Hepatocyte (in vitro differentiated cells): ENCODE data around the gene DOLPP1.

Experiments
- EZH2 ChIP-seq: fragments of 200-600 bp; sonication (generic); IDR thresholded peaks from 2 replicates; pipeline ENCODE4 v1.6.1; 2016; ENCODE audit warnings: antibody characterized with exemption, mild to moderate bottlenecking, borderline replicate concordance
- EZH2phosphoT487 ChIP-seq: fragments of 200-600 bp; sonication (generic); IDR thresholded peaks from one replicate; pipeline ENCODE4 v1.6.1; 2018; ENCODE audit warnings: antibody characterized with exemption, mild to moderate bottlenecking, low read depth, moderate library complexity; ENCODE audit not compliant: unreplicated experiment, severe bottlenecking
- TF ChIP-seq, protein P1 (sequence below): fragments of 200-600 bp; sonication (generic); IDR thresholded peaks from 2 replicates; pipeline ENCODE4 v1.5.1; 2016; ENCODE audit warnings: antibody characterized with exemption, mild to moderate bottlenecking; ENCODE audit not compliant: poor library complexity

DNA sequence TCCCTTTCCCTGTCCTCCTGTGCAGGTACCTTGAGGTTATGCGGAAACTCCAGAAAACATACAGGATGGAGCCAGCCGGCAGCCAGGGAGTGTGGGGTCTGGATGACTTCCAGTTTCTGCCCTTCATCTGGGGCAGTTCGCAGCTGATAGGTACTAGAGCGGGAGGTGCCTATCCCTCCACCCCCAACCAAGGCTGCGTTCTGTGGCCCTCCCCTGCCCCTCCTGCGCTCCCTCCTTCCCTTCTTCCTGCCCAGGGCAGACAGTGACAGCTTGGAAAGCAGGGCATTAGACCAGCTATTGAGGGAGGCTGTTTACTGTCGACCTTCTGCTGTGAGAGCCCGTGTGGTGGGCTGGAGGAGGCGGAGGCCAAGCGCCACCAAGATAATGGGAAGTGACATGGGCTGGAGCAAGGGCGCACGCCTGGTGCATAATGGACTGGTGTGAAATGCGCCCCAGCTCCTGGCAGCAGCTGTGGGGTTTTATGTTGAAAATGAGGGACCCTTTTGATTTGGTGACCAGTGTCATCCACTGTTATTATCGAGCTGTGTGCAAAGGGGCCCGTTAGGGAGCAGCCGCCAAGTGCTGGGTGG, 55.6 kb downstream of the DOLPP1 start:
- TF ChIP-seq, protein P1, sequence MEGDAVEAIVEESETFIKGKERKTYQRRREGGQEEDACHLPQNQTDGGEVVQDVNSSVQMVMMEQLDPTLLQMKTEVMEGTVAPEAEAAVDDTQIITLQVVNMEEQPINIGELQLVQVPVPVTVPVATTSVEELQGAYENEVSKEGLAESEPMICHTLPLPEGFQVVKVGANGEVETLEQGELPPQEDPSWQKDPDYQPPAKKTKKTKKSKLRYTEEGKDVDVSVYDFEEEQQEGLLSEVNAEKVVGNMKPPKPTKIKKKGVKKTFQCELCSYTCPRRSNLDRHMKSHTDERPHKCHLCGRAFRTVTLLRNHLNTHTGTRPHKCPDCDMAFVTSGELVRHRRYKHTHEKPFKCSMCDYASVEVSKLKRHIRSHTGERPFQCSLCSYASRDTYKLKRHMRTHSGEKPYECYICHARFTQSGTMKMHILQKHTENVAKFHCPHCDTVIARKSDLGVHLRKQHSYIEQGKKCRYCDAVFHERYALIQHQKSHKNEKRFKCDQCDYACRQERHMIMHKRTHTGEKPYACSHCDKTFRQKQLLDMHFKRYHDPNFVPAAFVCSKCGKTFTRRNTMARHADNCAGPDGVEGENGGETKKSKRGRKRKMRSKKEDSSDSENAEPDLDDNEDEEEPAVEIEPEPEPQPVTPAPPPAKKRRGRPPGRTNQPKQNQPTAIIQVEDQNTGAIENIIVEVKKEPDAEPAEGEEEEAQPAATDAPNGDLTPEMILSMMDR: no peak
- TF ChIP-seq EZH2phosphoT487: no peak
- no peak for TF ChIP-seq EZH2
